ENCODE results near the gene FOXK2.
A peak's percentile ranks its signal among the peaks of the same experiment; 100 is the strongest.

The FOXK2 gene

GRCh38 chr17:82602986-82603710 is 83.6 kb downstream of the FOXK2 start:
- no peak for DNase-seq

- peak in 43 of 58 donors; percentile 14 to 77 (median 46) for DNase-seq
These were observed 84.5 kb downstream of the FOXK2 start for GRCh38 chr17:82603981-82604448.

- DNase-seq = no peak
These were observed 85.0 kb downstream of the FOXK2 start for GRCh38 chr17:82604532-82604931.

- DNase-seq = no peak
These were observed 86.5 kb downstream of the FOXK2 start for GRCh38 chr17:82605939-82606600.

GRCh38 chr17:82608816-82609215 is 89.3 kb downstream of the FOXK2 start:
- DNase-seq = peak in 1 of 58 donors; percentile 31

- no peak for DNase-seq
These were observed 90.1 kb downstream of the FOXK2 start for GRCh38 chr17:82609655-82610054.

- peak in 3 of 58 donors; percentile 9 to 25 (median 17) for DNase-seq
These were observed 91.9 kb downstream of the FOXK2 start for GRCh38 chr17:82611140-82612058.

- peak in 1 of 58 donors; percentile 31 for DNase-seq
These were observed 94.0 kb downstream of the FOXK2 start for GRCh38 chr17:82613283-82614094.

GRCh38 chr17:82614095-82614631 is 94.6 kb downstream of the FOXK2 start:
- no peak for DNase-seq

- DNase-seq = no peak
These were observed 95.8 kb downstream of the FOXK2 start for GRCh38 chr17:82615084-82616020.

- DNase-seq = no peak
These were observed 96.6 kb downstream of the FOXK2 start for GRCh38 chr17:82616021-82616711.

GRCh38 chr17:82619211-82619610 is 99.7 kb downstream of the FOXK2 start:
- no peak for DNase-seq

- no peak for DNase-seq
These were observed 100.1 kb downstream of the FOXK2 start for GRCh38 chr17:82619641-82620040.

GRCh38 chr17:82623707-82624106 is 104.2 kb downstream of the FOXK2 start:
- DNase-seq = no peak

GRCh38 chr17:82627405-82627804 is 107.9 kb downstream of the FOXK2 start:
- no peak for DNase-seq

GRCh38 chr17:82629748-82630147 is 110.2 kb downstream of the FOXK2 start:
- DNase-seq = no peak

- no peak for DNase-seq
These were observed 110.7 kb downstream of the FOXK2 start for GRCh38 chr17:82630212-82630611.

GRCh38 chr17:82631544-82631943 is 112.0 kb downstream of the FOXK2 start:
- no peak for DNase-seq

- DNase-seq = no peak
These were observed 112.9 kb downstream of the FOXK2 start for GRCh38 chr17:82632451-82632850.

All from anterior cingulate cortex (tissue), 58 donors.